Gastroesophageal sphincter (tissue), 3 donors: ENCODE data around the gene FOXN3.

Experiments
- EP300 ChIP-seq: sonication (generic); formaldehyde crosslinking; IDR thresholded peaks from one replicate; pipeline ENCODE4 v1.6.1; 2017; ENCODE audit warnings: antibody characterized with exemption, mild to moderate bottlenecking
- POLR2A ChIP-seq, 2 donors: fragments of 450-650 bp; IDR thresholded peaks; one replicate each; pipeline ENCODE4 v1.6.1; 2017; ENCODE audit warnings: antibody characterized with exemption in 2 of 2, mild to moderate bottlenecking in 2 of 2, moderate library complexity in 1 of 2
- TF ChIP-seq, protein P1 (sequence below), 4 experiments: fragments of 200-600 bp in 2 of 4; fragments of 450-650 bp in 2 of 4; sonication (generic) in 1 of 4; IDR thresholded peaks; one replicate each; pipeline ENCODE4 v1.5.1; 2017 to 2019; ENCODE audit warnings: antibody characterized with exemption in 4 of 4, mild to moderate bottlenecking in 2 of 4, moderate library complexity in 2 of 4

DNA sequence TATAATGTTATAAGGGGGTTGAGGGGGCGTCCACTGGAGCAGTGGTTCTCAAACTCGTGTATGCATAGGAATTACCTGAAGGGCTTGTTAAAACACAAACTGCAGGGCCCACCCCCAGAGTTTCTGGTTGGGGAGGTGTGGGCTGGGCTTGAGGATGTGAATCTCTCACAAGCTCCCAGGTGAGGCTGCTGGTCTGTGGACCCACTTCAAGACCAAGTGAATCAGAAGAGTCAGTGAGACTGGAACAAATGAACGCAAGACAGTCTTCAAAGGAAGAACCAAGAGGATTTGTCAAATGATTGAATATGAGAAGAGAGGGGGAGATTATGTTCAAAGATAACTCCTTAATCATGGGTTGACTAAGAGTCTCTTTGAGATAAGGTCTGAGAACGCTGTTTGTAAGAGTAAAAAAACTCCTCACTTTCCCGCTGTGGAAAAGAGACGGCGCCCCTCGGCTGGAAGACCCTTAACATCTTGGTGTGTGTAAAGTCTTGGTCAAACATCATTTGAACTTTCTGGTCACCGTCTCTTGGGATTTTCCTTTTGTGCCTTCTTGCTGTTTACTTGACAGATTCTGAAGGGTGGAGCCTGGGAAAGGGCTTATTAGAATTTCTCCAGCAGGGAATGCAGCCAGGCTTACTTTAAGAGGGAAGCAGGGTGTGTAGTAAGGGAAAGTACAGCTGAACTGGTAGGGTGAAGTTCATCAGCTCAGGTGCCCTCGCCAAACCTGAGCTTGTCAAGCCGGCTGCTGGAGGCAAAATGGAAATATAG, 5.3 kb upstream of the FOXN3 start:
- no peak for TF ChIP-seq EP300
- TF ChIP-seq, protein P1, sequence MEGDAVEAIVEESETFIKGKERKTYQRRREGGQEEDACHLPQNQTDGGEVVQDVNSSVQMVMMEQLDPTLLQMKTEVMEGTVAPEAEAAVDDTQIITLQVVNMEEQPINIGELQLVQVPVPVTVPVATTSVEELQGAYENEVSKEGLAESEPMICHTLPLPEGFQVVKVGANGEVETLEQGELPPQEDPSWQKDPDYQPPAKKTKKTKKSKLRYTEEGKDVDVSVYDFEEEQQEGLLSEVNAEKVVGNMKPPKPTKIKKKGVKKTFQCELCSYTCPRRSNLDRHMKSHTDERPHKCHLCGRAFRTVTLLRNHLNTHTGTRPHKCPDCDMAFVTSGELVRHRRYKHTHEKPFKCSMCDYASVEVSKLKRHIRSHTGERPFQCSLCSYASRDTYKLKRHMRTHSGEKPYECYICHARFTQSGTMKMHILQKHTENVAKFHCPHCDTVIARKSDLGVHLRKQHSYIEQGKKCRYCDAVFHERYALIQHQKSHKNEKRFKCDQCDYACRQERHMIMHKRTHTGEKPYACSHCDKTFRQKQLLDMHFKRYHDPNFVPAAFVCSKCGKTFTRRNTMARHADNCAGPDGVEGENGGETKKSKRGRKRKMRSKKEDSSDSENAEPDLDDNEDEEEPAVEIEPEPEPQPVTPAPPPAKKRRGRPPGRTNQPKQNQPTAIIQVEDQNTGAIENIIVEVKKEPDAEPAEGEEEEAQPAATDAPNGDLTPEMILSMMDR (IDR thresholded peaks at IDR 0.05), result no peak
- TF ChIP-seq POLR2A (IDR thresholded peaks at IDR 0.05), result no peak
